Measurements from ENCODE around the gene DNAAF5.

DNAAF5 gene

GRCh38 chr7:781186-781849 is 54.8 kb downstream of the DNAAF5 start:
- H2AK5ac ChIP-seq (ENCODE audit: low read depth, low read length), result no peak overlapping the region
- WGBS, 2 donors (ENCODE audit: extremely low coverage in 2 of 2, insufficient read length in 2 of 2, insufficient replicate concordance in 1 of 2), result no CpG with 5 or more reads among the region's 23 CpGs
- no peak overlapping the region for H2BK12ac ChIP-seq (ENCODE audit: low read length)
- H3K4me3 ChIP-seq (ENCODE audit: low read length in 2 of 2), result no peak overlapping the region
- H3K4me2 ChIP-seq (ENCODE audit: insufficient read depth, low read length, poor library complexity, severe bottlenecking), result no peak overlapping the region
- no peak overlapping the region for H2BK5ac ChIP-seq (ENCODE audit: low read length)
- no peak overlapping the region for H3K9ac ChIP-seq (ENCODE audit: low read depth, low read length, poor library complexity)
- H3K79me1 ChIP-seq (ENCODE audit: low read depth, low read length), result peaks cover 4% of the 10 kb centered on the region
- DNase-seq (ENCODE audit: low spot score), result no peak
- H3K9me3 ChIP-seq (replicated peaks in 1 of 2; ENCODE audit: control insufficient read depth in 2 of 2, insufficient read depth in 1 of 2, low read depth in 1 of 2, low read length in 2 of 2), result peaks cover 0 to 2% of the 10 kb centered on the region in 2 donors
- H3K18ac ChIP-seq (ENCODE audit: low read length), result no peak overlapping the region
- H2AFZ ChIP-seq (ENCODE audit: low read length), result no peak overlapping the region
- H3K23ac ChIP-seq (ENCODE audit: low read depth, low read length, poor library complexity), result no peak overlapping the region
- no peaks in the 10 kb centered on the region for H3K27me3 ChIP-seq (ENCODE audit: control insufficient read depth in 3 of 3, insufficient read depth in 3 of 3, low read depth in 1 of 3, low read length in 3 of 3)
- no peaks in the 10 kb centered on the region for H3K4me1 ChIP-seq (ENCODE audit: control insufficient read depth in 2 of 2, insufficient read depth in 1 of 2, low read depth in 1 of 2, low read length in 2 of 2)
- H3K27ac ChIP-seq (replicated peaks; ENCODE audit: low read length), result no peak overlapping the region
- no peak overlapping the region for H3K14ac ChIP-seq (ENCODE audit: low read length)
- H2BK120ac ChIP-seq (ENCODE audit: low read depth, low read length), result no peak overlapping the region
- H4K91ac ChIP-seq (ENCODE audit: low read depth, low read length, poor library complexity), result no peak overlapping the region
- no peak overlapping the region for H4K8ac ChIP-seq (ENCODE audit: low read depth, low read length)
- peaks cover 60 to 95% of the 10 kb centered on the region in 2 donors for H3K36me3 ChIP-seq (replicated peaks in 1 of 2; ENCODE audit: control insufficient read depth in 2 of 2, insufficient read depth in 2 of 2, low read length in 2 of 2)
- H2BK15ac ChIP-seq (ENCODE audit: low read length), result no peak overlapping the region
- H3K4ac ChIP-seq (ENCODE audit: low read length), result no peak overlapping the region

- no peak overlapping the region for H2BK5ac ChIP-seq (ENCODE audit: low read length)
- no peak overlapping the region for H3K18ac ChIP-seq (ENCODE audit: low read length)
- H3K9me3 ChIP-seq (replicated peaks in 1 of 2; ENCODE audit: control insufficient read depth in 2 of 2, insufficient read depth in 1 of 2, low read depth in 1 of 2, low read length in 2 of 2), result peaks cover 0 to 2% of the 10 kb centered on the region in 2 donors
- H3K79me1 ChIP-seq (ENCODE audit: low read depth, low read length), result peaks cover 4% of the 10 kb centered on the region
- H3K14ac ChIP-seq (ENCODE audit: low read length), result peak overlapping the region; percentile 21
- WGBS, 2 donors (ENCODE audit: extremely low coverage in 2 of 2, insufficient read length in 2 of 2, insufficient replicate concordance in 1 of 2), result no CpG with 5 or more reads among the region's 80 CpGs
- no peaks in the 10 kb centered on the region for H3K27me3 ChIP-seq (ENCODE audit: control insufficient read depth in 3 of 3, insufficient read depth in 3 of 3, low read depth in 1 of 3, low read length in 3 of 3)
- no peaks in the 10 kb centered on the region for H3K4me1 ChIP-seq (ENCODE audit: control insufficient read depth in 2 of 2, insufficient read depth in 1 of 2, low read depth in 1 of 2, low read length in 2 of 2)
- H4K8ac ChIP-seq (ENCODE audit: low read depth, low read length), result no peak overlapping the region
- H3K9ac ChIP-seq (ENCODE audit: low read depth, low read length, poor library complexity), result no peak overlapping the region
- no peak overlapping the region for H2AK5ac ChIP-seq (ENCODE audit: low read depth, low read length)
- H2BK12ac ChIP-seq (ENCODE audit: low read length), result no peak overlapping the region
- H3K4ac ChIP-seq (ENCODE audit: low read length), result no peak overlapping the region
- H2BK120ac ChIP-seq (ENCODE audit: low read depth, low read length), result no peak overlapping the region
- H3K4me2 ChIP-seq (ENCODE audit: insufficient read depth, low read length, poor library complexity, severe bottlenecking), result no peak overlapping the region
- H3K23ac ChIP-seq (ENCODE audit: low read depth, low read length, poor library complexity), result no peak overlapping the region
- DNase-seq (ENCODE audit: low spot score), result no peak
- no peak overlapping the region for H4K91ac ChIP-seq (ENCODE audit: low read depth, low read length, poor library complexity)
- H2AFZ ChIP-seq (ENCODE audit: low read length), result no peak overlapping the region
- H3K36me3 ChIP-seq (replicated peaks in 1 of 2; ENCODE audit: control insufficient read depth in 2 of 2, insufficient read depth in 2 of 2, low read length in 2 of 2), result peaks cover 55 to 88% of the 10 kb centered on the region in 2 donors
- H3K27ac ChIP-seq (replicated peaks; ENCODE audit: low read length), result no peak overlapping the region
- no peak overlapping the region for H2BK15ac ChIP-seq (ENCODE audit: low read length)
- H3K4me3 ChIP-seq (ENCODE audit: low read length in 2 of 2), result no peak overlapping the region
Measured at GRCh38 chr7:781936-782529, 55.5 kb downstream of the DNAAF5 start.

- no CpG with 5 or more reads among the region's 56 CpGs for WGBS, 2 donors (ENCODE audit: extremely low coverage in 2 of 2, insufficient read length in 2 of 2, insufficient replicate concordance in 1 of 2)
- H3K9ac ChIP-seq (ENCODE audit: low read depth, low read length, poor library complexity), result peak overlapping the region; percentile 4
- H3K36me3 ChIP-seq (replicated peaks in 1 of 2; ENCODE audit: control insufficient read depth in 2 of 2, insufficient read depth in 2 of 2, low read length in 2 of 2), result peaks cover 51 to 85% of the 10 kb centered on the region in 2 donors
- peak overlapping the region; percentile 22 for H2BK5ac ChIP-seq (ENCODE audit: low read length)
- H3K79me1 ChIP-seq (ENCODE audit: low read depth, low read length), result peaks cover 4% of the 10 kb centered on the region
- no peak overlapping the region for H3K4me2 ChIP-seq (ENCODE audit: insufficient read depth, low read length, poor library complexity, severe bottlenecking)
- H3K4ac ChIP-seq (ENCODE audit: low read length), result no peak overlapping the region
- H2BK12ac ChIP-seq (ENCODE audit: low read length), result no peak overlapping the region
- H3K4me1 ChIP-seq (ENCODE audit: control insufficient read depth in 2 of 2, insufficient read depth in 1 of 2, low read depth in 1 of 2, low read length in 2 of 2), result no peaks in the 10 kb centered on the region
- no peak overlapping the region for H2BK120ac ChIP-seq (ENCODE audit: low read depth, low read length)
- peaks cover 0 to 2% of the 10 kb centered on the region in 2 donors for H3K9me3 ChIP-seq (replicated peaks in 1 of 2; ENCODE audit: control insufficient read depth in 2 of 2, insufficient read depth in 1 of 2, low read depth in 1 of 2, low read length in 2 of 2)
- DNase-seq (ENCODE audit: low spot score), result no peak
- H2BK15ac ChIP-seq (ENCODE audit: low read length), result no peak overlapping the region
- no peak overlapping the region for H3K18ac ChIP-seq (ENCODE audit: low read length)
- no peak overlapping the region for H4K91ac ChIP-seq (ENCODE audit: low read depth, low read length, poor library complexity)
- H2AK5ac ChIP-seq (ENCODE audit: low read depth, low read length), result no peak overlapping the region
- no peaks in the 10 kb centered on the region for H3K27me3 ChIP-seq (ENCODE audit: control insufficient read depth in 3 of 3, insufficient read depth in 3 of 3, low read depth in 1 of 3, low read length in 3 of 3)
- H3K14ac ChIP-seq (ENCODE audit: low read length), result no peak overlapping the region
- no peak overlapping the region for H4K8ac ChIP-seq (ENCODE audit: low read depth, low read length)
- H3K27ac ChIP-seq (replicated peaks; ENCODE audit: low read length), result no peak overlapping the region
- no peak overlapping the region for H2AFZ ChIP-seq (ENCODE audit: low read length)
- no peak overlapping the region for H3K23ac ChIP-seq (ENCODE audit: low read depth, low read length, poor library complexity)
- peak overlapping the region in 1 of 2 donors; percentile 52 for H3K4me3 ChIP-seq (ENCODE audit: low read length in 2 of 2)
Measured at GRCh38 chr7:782718-783449, 56.4 kb downstream of the DNAAF5 start.

All from neuronal stem cell (in vitro differentiated cells).